Stimulated activated CD8-positive, alpha-beta memory T cell treated with anti-CD3 and anti-CD28 coated beads, Interleukin-12 subunit alpha, Interleukin-12 subunit beta, amount 100 ng/mL, for 1 hour (primary cell): Measurements from ENCODE around the gene EP400.

Experiments
- DNase-seq: peaks from one replicate; pipeline ENCODE4 v3.0.0-alpha.2; 2020; ENCODE audit warnings: low read depth

EP400 gene

DNA sequence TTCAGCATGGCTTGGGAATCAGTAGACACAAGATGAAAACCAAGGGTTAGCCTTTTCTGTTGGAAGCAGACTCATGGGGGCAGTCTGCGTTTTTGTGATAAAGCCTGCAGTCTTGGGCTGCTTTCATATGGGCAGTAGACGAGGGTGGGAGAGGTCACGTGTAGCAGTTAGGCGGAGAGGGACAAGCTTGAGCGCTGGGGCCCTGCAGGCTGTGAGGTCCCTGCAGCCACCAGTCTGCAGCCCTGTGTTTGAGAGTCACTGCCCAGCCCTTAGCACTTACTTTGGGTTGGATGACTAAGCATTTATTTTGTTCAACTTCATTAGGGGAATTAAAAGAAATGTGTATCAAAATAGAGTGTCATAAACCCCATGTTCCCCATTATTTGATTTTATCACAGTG is 37.2 kb downstream of the EP400 start:
- no peak for DNase-seq

- no peak for DNase-seq
Observed at GRCh38 chr12:131987552-131987951, 37.8 kb downstream of the EP400 start.

DNA sequence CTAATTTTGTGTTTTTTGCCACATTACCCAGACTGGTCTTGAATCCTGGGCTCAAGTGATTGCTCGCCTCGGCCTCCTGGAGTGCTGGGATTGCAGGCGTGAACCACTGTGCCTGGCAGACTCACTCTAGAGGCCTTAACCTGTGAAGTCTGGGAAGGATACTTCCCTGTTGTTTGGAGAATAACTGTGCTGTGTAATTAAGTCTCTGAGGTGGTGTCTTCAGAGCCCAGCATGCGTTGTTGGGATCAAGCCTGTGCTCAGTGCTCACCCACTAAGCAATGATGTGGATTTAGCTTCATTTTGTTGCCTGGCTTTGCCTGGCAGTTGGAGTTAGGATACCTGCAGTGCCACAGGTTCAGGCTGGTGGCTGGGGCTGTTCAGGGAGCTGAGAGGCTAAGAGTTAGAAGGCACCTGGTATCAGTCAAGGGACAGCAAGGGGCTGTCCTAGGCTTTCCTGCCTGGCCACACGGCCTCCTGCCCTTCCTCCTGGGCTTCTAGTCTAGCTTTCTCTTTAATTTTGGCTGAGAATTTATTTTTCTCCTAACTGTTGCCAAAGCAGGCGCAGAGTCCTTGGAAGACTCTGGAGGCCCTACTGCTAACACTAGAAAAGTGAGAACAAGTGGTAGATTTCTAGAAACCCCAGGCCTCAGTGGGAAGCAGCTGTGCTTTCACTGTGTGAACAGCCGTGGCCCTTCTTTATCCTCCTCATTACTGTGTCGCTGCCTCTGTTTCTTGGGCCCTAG is 38.5 kb downstream of the EP400 start:
- DNase-seq, result no peak

DNA sequence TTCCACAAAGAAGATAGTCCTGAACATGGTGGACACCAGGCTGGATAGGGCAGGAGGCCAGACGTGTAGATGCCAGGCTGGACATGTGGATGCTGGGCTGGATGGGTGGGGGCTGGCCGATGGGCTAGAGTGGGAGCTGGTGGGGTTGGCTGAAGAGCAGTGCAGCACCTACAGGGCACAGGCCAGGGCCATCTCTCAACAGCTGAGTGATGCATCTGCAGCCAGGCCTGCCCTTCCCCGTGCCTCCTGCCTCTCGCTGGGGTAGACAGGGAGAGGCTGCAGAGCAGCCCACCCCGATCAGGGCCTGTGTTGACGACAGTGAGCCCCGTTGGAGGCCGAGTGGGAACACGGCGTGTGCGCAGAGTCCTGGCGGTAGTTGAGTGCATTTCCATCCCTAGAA is 39.3 kb downstream of the EP400 start:
- no peak for DNase-seq

DNA sequence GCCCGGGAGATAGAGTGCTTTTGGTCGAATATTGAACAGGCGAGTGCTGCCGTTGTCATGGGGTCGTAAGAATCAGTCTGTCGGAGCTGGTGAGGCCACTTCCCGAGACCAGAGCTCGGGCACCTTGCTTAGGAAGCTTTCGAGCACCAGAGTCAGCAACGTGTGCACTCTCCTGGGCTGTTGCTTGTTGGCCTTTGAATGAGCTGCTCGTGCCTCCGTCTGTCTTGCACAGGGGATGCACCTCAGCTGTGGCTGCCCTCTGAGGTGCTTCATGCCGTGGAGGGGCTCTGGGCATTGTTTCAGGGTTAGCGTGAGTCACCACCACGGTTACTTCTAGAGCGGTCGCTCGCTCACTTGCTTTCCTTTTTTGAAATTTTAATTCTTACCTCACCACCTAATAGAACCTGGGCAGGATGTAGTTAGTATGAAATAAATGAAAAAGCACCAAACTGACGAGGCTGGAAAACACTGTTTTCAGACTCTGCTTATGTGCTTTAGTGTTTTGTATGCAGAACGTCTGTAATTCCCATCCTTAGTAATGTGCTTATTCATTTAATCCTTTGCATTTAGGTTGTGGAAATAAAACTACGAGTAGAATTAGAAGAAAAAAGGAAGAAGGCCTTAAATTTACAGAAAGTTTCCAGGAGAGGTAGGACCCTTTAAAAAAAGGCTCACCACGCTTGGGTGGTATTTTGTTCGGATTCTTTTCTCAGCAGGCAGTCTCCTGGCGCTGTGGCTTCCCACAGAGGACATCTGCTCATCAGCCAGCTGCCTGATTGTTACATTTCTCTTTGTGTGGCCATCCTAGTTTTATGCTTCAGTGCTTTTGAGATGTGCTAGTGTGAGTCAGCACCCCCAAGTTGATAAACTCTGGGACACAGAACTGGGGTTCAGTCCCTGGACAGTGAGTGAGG is 40.6 kb downstream of the EP400 start:
- no peak for DNase-seq

- no peak for DNase-seq
Observed at GRCh38 chr12:131990980-131991305, 41.2 kb downstream of the EP400 start.

- DNase-seq, result no peak
Observed at GRCh38 chr12:131991816-131992430, 42.2 kb downstream of the EP400 start.

DNA sequence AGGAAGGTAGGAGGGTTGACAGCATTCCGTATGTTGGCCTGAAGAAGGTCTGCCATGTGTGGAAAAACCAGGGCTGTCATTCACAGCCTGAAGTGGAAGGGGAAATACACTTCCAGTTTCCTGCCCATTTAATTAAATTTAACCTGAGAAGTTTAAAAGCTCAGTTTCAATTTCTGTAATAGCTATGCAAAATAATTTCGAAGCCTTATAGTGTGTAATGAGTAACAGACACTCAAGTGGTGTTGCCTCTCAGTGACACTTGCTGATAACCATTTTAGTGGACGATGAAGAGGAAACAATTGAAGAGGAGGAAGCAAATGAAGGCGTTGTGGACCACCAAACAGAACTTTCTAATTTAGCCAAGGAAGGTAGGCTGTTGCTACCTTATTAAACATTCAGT is 44.8 kb downstream of the EP400 start:
- DNase-seq, result no peak

- DNase-seq, result no peak
Observed at GRCh38 chr12:132000286-132000872, 50.6 kb downstream of the EP400 start.

DNA sequence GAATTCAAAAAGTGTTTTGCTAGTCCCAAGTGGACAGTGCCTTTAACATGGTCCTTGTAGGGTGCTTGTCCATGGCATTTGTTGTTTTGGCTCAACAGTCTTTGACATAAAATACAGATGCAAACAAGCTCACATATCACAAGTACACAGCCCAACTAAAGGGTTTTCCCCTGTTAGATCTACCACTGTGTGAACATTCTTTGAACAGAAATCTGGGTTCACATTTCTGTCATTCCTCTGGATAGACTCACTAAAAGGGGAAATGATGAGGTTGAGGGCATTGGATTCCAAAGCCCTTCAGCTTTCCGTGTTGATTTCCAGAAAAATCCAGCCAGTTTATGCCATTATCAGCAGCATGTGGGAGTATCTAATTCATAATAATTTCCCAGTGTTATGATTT is 54.1 kb downstream of the EP400 start:
- no peak for DNase-seq

- no peak for DNase-seq
Observed at GRCh38 chr12:132004946-132005345, 55.2 kb downstream of the EP400 start.

- no peak for DNase-seq
Observed at GRCh38 chr12:132006056-132006680, 56.4 kb downstream of the EP400 start.

DNA sequence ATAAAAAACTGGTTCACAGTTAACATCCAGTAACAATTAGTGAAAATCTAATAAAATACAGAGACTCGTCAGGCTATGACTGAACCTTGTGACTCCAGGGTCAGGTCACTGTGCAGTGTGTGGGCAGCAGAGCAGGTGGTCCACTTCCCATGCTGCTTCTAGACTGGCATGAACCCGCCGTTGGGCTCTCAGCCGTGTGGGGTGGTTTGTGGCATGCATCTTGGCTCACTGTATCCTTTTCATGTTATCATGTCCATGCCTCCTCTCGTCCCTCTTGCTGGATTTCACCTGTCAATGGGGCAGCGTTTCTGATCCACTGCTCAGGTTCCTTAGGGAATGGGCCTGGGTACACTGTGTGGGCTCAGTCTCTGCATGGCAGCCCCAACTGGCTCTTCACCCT is 57.3 kb downstream of the EP400 start:
- no peak for DNase-seq

DNA sequence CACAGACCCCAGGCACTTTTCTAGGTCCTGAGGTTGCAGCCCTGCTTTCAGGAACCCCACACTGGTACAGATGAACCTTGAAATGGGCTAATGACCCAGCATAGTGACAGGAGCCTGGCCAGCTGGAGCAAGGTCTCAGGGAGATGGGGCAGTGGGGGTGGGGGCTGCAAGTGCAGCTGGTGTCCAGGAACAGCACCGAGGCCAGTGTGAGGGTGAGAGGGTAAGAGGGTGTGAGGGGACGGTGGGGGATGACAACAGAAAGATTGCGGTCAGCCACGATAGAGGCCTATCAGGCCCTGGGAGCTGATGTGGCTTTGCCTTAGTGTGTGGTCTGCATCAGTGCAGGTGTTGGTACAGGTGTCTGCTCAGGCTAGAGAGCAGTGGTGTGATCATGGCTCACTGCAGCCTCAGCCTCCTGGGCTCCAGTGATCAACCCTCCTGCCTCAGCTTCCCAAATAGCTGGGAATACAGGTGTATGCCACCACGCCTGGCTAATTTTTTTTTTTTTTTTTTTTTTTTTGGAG is 59.7 kb downstream of the EP400 start:
- no peak for DNase-seq

- no peak for DNase-seq
Observed at GRCh38 chr12:132012919-132013568, 63.3 kb downstream of the EP400 start.

DNA sequence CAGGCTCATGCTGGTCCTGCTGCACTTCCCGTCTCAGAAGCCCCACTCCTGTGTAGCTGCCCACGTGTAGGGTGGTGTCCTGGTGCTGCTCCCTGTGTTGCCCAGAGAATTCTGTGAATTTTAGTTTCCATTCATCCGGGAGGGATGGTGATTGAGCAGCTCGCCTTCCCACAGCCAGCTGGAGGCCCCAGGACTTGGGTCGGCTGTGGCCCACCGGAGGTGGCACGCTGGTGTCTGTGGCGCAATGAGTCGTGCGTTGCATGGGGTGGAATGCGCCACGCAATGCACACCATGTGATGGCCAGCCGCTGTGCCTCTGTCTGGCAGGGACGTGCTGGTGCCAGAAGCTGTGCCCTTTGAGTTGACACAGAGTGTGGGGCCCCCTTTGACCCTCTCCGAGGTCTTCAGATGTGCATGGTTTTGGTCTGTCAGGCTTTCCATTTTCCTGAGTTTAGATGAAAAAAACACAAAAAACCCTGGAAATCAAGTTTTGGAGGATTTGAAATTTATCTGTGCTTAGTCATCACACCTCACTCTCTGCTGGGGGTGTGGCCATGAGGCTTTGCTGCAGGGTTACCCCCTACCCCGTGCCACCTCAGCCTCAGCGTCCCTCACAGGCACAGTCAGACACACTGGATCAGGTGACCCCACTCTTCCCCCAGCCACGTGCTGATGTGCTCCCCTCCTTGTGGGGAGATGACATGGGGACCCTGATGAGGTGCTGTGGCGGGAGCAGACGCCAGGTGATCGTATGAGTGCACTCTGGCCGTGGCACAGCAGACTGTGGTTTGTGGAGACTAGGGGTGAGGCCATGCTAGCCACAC is 64.6 kb downstream of the EP400 start:
- DNase-seq, result no peak

DNA sequence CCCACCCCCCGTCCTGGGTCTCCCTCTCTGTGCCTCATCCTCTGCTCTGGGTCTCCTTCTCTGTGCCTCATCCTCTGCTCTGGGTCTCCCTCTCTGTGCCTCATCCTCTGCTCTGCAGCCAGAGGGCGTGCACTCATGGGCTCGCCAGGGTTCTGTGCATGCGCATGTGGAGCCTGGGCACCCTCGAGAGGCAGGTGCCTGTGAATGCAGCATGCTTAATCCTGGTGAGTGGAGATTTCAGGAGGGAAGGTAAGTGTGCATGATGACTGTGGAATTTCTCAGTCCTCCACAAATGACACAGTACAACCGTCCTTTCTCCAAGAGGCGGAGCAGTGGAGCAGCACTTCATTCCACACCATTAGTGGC is 65.2 kb downstream of the EP400 start:
- no peak for DNase-seq

DNA sequence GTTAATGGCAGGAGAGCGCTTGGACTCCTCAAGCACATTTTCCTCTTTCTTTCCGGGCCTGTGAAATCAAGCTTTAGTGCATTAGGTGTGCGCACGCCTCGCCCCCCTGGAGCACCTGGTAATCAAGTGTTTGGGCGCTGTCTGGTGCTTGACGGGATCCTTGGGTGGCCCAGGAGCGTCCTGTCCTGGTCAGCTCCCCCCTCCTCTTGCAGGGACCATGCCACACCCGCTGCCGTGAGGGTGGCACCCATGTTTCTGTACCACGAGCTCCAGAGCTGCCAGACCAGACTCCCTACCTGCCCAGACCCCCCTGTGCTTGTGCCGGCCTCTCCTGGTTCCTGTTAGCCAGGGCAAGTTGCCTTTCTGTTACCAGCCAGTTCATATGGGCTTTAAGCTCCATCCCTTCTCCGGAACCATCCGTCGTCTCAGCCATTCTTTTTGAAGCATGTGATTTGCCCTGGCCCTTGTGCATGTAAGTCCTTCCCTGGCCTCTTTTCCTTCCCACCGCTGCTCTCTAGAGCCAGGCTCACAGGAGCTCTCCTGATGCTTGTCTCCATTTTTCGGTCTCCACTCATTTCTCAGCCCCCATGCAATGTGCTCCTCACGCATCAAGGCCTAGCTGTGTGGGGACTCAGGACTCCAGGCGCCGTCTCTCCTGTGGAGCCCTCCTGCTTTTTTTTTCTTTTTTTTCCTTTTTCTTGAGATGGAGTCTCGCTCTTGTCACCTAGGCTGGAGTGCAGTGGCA is 66.1 kb downstream of the EP400 start:
- DNase-seq, result no peak

GRCh38 chr12:132018193-132018916 is 68.6 kb downstream of the EP400 start:
- DNase-seq, result no peak
